NCI-H1930 (cell line): Measurements from ENCODE around the gene UGT1A5.
A peak's percentile ranks its signal among the peaks of the same experiment; 100 is the strongest.
"Not testable (repeated sequence)": the region's sequence is repeated elsewhere in the genome, so short reads cannot be mapped to it uniquely, and the experiment has no call there.

Experiments used
- DNase-seq, 2 experiments: peaks; one replicate each; lab custom pipeline; 2025; lab: John Stamatoyannopoulos, UW

Gene UGT1A5

GRCh38 chr2:233693963-233694362 lies 18.7 kb upstream of the UGT1A5 start:
- DNase-seq = no peak

DNA sequence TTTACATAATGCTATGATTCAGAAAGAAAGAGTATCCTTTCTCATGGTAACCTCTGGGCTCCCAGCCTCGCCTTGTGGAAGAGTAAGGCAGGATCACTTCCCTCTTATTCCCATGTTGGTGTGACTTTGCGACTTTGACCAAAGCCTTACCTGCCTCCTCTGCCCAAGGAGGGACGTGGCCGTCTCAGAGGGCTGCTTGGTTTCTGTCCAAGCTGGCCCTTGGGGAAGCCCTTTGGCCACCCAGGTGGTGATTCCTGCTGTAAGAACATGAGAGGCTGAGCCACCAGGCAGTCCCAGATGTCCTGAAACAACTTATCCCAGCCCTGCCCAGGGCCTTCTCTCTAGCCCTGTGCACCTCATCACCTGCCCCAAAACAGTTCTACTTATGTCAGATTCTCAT lies 14.0 kb upstream of the UGT1A5 start:
- no peak for DNase-seq

DNA sequence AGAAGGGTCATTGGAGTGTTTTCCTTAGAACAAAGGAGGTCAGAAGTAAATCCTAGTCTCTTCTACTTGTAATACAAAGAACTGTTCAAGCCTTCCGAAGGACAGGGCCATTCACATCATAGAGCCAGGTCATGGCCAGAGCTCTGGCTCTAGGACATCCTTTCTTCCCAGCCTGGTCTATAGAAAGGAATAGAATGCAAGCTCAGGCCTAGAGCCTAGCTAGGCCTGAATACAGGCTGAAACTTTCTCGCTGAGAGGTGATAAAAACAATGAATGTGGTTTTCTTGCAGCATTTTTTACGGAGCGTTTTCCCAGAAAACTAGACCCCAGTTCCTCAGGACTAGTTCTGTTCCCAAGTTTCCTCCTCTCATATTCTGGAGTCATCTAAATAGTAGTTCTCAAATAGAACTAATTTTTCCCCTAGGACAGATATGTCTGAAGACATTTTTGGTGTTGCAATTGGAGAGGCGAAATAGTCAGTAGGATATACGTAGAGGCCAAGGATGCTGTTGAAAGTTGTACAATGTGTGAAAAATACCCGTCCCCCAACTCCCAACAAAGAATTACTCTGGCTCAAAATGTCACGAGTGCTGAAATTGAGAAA lies 13.2 kb upstream of the UGT1A5 start:
- no peak for DNase-seq

DNA sequence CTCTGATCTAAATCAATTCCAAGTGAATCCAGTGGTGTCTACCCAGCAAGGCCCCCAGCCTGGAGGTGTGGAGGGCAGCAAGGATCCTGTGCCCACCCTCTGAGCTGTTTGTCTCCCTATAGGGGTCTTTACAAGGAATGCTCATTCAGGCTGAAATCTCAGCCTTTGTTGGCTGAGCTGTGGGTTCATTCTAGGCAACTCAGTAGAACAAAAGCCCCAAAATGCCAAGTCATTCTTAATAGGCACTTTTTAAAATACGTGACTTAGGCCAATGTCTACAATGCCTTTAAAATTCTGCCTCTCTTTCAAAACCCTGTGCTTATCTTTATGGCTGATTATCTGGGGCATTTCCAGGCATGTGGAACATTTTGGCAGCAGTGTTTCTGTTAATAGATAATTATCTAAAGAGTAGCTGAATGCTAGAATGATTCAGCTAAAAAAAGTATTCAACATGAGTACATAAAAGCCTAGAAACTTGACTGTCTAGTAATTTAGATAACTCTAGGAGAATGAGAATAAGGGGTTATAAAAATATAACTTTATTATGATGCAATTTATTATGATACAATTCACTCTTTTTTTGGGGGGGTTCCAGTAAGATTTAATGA lies 12.6 kb upstream of the UGT1A5 start:
- no peak for DNase-seq

DNA sequence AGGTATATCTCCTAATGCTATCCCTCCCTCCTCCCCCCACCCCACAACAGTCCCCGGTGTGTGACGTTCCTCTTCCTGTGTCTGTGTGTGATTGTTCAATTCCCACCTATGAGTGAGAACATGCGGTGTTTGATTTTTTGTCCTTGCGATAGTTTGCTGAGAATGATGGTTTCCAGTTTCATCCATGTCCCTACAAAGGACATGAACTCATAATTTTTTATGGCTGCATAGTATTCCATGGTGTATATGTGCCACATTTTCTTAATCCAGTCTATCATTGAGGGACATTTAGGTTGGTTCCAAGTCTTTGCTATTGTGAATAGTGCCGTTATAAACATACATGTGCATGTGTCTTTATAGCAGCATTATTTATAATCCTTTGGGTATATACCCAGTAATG lies 11.9 kb upstream of the UGT1A5 start:
- not testable (repeated sequence) for DNase-seq

- DNase-seq = no peak
Observed at GRCh38 chr2:233702238-233702637, 10.5 kb upstream of the UGT1A5 start.

GRCh38 chr2:233705911-233706506 lies 6.7 kb upstream of the UGT1A5 start:
- no peak for DNase-seq

DNA sequence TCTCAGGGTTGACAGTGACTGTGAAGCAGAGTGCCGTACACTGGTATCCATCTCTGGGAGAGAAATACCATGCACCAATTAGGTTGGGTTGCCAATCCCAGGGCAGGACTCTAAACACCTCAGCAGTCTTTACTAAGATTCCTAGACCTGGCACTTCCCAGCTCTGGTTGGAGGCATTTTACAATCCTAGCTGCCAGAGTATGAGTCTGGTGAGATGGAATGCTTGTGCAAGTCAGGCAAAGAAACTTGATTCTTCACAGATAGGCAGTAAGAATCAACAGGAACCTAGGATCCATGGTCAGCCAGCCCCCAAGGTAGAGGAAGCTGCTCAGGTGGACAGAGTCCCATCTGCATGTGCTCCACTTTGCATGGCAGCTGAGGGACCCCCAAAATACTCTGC lies 6.0 kb upstream of the UGT1A5 start:
- DNase-seq = no peak

GRCh38 chr2:233707940-233708644 lies 4.6 kb upstream of the UGT1A5 start:
- DNase-seq = no peak

DNA sequence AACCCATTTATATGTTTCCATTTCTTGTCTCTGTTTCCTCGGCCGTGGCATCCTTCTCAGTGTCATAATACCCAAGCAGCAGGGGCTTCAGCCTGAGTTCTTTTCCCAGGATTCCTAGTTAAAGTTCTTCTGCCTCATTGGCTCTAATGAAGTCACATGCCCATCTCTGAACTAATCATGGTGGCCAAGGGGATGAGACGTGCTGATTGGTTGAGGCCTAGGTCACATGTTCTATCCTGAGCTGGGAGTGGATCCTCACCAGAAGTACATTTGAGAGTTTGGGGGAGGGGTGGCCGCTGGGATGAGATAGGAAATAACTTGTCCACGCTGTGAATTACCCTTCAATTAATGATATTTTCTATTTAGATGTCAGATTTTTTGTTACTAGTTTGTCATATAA lies 3.8 kb upstream of the UGT1A5 start:
- no peak for DNase-seq

DNA sequence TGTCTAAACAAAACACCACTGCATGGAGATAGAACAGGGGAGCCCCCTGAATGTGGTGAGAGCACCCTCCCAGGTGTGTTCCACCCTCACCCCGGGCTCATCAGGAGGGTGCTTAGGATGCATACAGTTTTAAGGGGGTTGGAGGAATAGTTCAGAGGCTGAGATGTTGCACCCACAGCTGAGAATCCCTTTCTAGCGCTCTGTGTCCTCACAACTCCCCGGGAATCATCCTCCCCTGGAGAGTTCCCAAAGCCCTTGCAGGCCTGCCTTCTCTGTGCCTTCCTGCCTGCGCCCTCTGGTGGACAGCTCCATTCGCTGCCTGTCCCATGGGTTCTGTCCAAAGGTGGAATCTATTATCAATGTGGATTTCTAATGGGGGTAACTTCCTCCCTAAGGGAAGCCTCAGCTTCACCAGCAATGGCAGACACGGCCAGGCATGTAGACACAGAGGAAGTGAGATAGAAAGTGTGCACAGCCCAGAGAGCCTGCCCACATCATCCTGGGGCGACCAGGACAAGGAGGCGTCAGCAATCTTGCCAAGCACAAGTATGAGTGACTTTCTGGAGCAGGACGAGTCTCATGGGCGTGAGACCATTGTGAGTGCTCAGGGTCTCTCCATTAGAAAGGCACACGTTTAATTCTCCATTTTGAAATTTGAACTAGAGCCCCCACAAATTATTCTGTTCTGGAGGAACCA lies 1.2 kb upstream of the UGT1A5 start:
- peak; percentile 13 to 47 for DNase-seq

- DNase-seq = no peak
Observed at GRCh38 chr2:233713262-233713615, 532 bp downstream of the UGT1A5 start.

- DNase-seq = no peak
Observed at GRCh38 chr2:233714121-233714520, 1.4 kb downstream of the UGT1A5 start.

- no peak for DNase-seq
Observed at GRCh38 chr2:233718552-233718951, 5.8 kb downstream of the UGT1A5 start, which contains the start of gene UGT1A4. TSS of gene UGT1A4 (plus strand) at chr2:233718736. CDS start at chr2:233718821, 85 bp downstream.

- DNase-seq = no peak
Observed at GRCh38 chr2:233728723-233729301, 16.1 kb downstream of the UGT1A5 start, which contains the start of gene UGT1A3. TSS of gene UGT1A3 (plus strand) at chr2:233729042. CDS start at chr2:233729127, 85 bp downstream.

DNA sequence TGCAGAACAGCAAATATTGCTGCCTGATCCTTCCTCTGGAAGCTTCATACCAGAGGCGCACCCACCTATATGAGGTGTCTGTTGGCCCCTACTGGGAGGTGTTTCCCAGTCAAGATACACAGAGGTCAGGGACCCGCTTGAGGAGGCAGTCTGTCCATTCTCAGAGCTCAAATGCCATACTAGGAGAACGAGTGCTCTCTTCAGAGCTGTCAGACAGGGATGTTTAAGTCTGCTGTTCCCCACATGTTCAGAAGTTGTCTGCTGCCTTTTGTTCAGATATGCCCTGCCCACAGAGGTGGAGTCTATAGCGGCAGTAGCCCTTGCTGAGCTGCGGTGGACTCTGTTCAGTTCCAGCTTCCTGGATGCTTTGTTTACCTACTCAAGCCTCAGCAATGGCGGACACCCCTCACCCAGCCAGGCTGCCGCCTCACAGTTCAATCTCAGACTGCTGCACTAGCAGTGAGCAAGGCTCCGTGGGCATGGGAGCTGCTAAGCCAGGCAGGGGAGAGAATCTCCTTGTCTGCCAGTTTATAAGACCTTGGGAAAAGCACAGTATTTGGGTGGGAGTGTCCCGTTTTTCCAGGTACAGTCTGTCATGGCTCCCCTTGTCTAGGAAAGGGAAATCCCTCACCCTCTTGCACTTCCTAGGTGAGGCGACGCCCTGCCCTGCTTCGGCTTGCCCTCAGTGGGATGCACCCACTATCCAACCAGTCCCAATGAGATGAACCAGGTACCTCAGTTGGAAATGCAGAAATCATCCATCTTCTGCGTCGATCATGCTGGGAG lies 24.4 kb downstream of the UGT1A5 start:
- not testable (repeated sequence) for DNase-seq

DNA sequence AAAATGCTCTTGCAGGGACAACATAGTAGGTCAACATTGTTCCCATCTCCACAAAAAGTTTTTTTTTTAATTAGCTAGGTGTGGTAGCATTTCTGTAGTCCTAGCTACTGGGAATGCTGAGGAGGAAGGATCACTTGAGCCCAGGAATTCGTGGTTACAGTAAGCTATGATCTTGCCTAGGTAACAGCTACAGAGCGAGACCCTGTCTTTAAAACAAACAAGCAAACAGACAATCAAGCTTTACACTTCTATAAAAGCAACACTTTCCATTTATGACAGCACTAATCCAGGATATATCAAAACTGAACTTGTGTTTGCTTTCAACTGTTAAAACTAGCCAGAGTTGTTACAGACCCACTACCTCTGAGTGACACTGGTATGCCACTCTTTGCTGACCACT lies 28.2 kb downstream of the UGT1A5 start:
- DNase-seq = no peak

- DNase-seq = no peak
Observed at GRCh38 chr2:233743464-233744259, 31.0 kb downstream of the UGT1A5 start.

GRCh38 chr2:233745073-233745755 lies 32.5 kb downstream of the UGT1A5 start:
- no peak for DNase-seq

- not testable (repeated sequence) for DNase-seq
Observed at GRCh38 chr2:233745838-233746237, 33.1 kb downstream of the UGT1A5 start.
